Skeletal muscle satellite cell (primary cell): Measurements from ENCODE around the gene CRISPLD2.
"Not testable (repeated sequence)": the region's sequence is repeated elsewhere in the genome, so short reads cannot be mapped to it uniquely, and the experiment has no call there.

ENCODE experiments used
- H3K27me3 ChIP-seq: 2 replicates; pipeline ENCODE4 v1.7.0; 2013; ENCODE audit warnings: low read length; ENCODE audit not compliant: control insufficient read depth, insufficient read depth
- H3K36me3 ChIP-seq: 2 replicates; pipeline ENCODE4 v1.7.0; 2013; ENCODE audit warnings: mild to moderate bottlenecking, control low read depth, low read length; ENCODE audit not compliant: insufficient read depth
- H3K4me1 ChIP-seq: 2 replicates; pipeline ENCODE4 v1.7.0; 2013; ENCODE audit warnings: low read length; ENCODE audit not compliant: control insufficient read depth, insufficient read depth
- H3K4me2 ChIP-seq: 2 replicates; pipeline ENCODE4 v1.7.0; 2013; ENCODE audit warnings: mild to moderate bottlenecking, low read length
- H3K4me3 ChIP-seq: 2 replicates; pipeline ENCODE4 v1.7.0; 2013; ENCODE audit warnings: low read length
- H3K9ac ChIP-seq: 2 replicates; pipeline ENCODE4 v1.7.0; 2013; ENCODE audit warnings: mild to moderate bottlenecking, low read depth, low read length, moderate library complexity
- H3K9me3 ChIP-seq: replicated peaks from 2 replicates; pipeline ENCODE4 v1.7.0; 2013; ENCODE audit warnings: mild to moderate bottlenecking, control low read depth, low read length

Gene CRISPLD2

DNA sequence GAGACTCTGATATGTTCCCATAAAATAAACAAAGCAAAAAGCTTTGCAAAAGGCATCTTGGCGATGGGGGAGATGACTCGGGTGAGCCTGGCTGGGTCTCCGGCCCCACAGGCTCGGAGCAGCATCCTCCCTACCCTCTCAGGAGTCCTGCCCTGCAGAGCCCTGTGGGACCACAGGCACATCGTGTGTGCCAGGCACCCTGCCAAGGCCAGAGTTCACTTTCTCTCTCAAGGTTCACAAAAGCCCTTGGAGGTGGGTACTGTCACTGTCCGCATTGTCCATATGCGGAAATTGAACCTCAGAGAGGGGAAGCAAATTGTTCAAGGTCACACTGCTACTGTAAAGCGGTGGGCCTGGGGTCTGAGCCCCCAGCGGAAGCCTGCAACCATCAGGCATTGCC is 48.5 kb downstream of the CRISPLD2 start:
- H3K9me3 ChIP-seq = no peaks in the 10 kb centered on the region
- H3K4me1 ChIP-seq = no peaks in the 10 kb centered on the region
- no peak overlapping the region for H3K9ac ChIP-seq
- H3K4me2 ChIP-seq = no peak overlapping the region
- peaks cover 37% of the 10 kb centered on the region for H3K36me3 ChIP-seq
- no peak overlapping the region for H3K4me3 ChIP-seq
- H3K27me3 ChIP-seq = no peaks in the 10 kb centered on the region

DNA sequence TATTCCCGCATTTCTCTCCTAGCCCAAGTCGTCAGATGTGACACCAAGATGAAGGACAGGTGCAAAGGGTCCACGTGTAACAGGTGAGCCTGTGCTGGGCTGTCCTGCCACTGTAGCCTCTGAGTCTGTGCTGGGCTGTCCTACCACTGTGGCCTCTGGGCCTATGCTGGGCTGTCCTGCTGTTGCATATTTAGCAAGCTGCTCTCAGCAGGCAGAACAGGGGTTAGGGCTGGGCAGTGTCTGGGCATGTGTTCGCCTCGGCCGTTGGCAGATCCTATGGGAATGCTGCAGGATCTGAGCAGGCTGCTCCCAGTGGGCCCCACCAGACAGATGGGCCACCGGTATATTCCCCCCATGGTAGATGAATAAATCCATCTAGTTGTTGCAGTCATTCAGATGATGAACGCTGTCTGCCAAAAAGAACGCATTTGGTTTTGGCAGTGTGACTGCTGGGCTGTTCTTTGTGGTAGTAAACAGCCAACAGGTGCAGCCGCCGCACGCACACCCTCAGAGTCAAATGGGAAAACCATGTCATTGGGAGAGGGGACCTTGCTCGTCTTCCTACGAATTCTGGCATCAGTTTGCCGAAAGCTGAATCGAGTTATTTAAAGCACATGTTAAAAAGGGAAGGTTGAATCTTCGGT is 49.2 kb downstream of the CRISPLD2 start:
- Histone ChIP-seq H3K4me3 (no peak overlapping the region), H3K9ac (no peak overlapping the region), H3K27me3 (no peaks in the 10 kb centered on the region), H3K9me3 (no peaks in the 10 kb centered on the region), H3K4me1 (no peaks in the 10 kb centered on the region), H3K36me3 (peaks cover 42% of the 10 kb centered on the region), H3K4me2 (no peak overlapping the region)

DNA sequence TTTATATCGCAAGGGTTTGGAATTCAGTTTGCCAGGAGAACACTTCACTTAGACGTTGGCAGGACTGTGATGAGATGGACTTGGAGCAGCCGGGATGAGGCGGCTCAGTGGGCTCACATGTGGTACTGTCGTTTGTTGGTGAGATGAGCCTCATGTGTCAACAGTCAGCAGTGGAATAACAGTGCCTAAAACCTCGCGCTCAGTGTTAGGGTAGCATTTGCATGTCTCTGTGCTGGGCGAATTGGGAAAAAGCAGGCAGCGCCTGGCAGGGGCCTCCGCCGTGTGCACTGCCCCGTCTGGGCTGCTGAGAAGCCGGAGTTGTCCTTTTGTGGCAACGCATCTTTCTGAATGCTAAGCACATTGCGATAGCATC is 49.7 kb downstream of the CRISPLD2 start:
- no peaks in the 10 kb centered on the region for H3K4me1 ChIP-seq
- no peaks in the 10 kb centered on the region for H3K9me3 ChIP-seq
- H3K27me3 ChIP-seq = no peaks in the 10 kb centered on the region
- H3K9ac ChIP-seq = no peak overlapping the region
- H3K4me2 ChIP-seq = no peak overlapping the region
- H3K4me3 ChIP-seq = no peak overlapping the region
- H3K36me3 ChIP-seq = peaks cover 47% of the 10 kb centered on the region

GRCh38 chr16:84872971-84873370 is 53.2 kb downstream of the CRISPLD2 start:
- not testable (repeated sequence) for H3K4me3 ChIP-seq, H3K27me3 ChIP-seq, H3K9ac ChIP-seq, H3K9me3 ChIP-seq, H3K4me1 ChIP-seq, H3K4me2 ChIP-seq
- peaks cover 49% of the 10 kb centered on the region for H3K36me3 ChIP-seq

- H3K27me3 ChIP-seq = no peaks in the 10 kb centered on the region
- H3K4me1 ChIP-seq = no peaks in the 10 kb centered on the region
- no peaks in the 10 kb centered on the region for H3K9me3 ChIP-seq
- H3K36me3 ChIP-seq = peaks cover 46% of the 10 kb centered on the region
- no peak overlapping the region for H3K4me2 ChIP-seq
- H3K9ac ChIP-seq = no peak overlapping the region
- no peak overlapping the region for H3K4me3 ChIP-seq
These were observed 54.2 kb downstream of the CRISPLD2 start for GRCh38 chr16:84874004-84874435.

DNA sequence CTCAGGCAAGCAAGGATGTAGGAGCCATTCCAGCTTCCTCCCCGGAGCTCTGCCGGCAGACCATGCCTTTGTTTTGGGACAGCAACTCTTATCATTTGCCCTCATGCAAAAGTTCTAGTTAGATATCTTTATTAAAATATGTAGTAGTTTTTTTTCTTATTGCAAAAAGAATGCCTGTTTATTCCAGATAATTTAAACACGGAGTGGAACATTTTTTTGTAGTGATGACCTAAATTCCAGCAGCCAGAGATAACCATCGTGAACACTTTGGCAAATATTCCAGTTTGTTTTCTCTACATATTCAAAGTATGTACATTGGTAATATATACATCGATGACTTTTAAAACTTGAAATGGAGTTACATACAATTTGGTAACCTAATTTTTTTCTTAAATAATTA is 54.8 kb downstream of the CRISPLD2 start:
- Histone ChIP-seq H3K9ac (no peak overlapping the region), H3K27me3 (no peaks in the 10 kb centered on the region), H3K36me3 (peaks cover 40% of the 10 kb centered on the region)

GRCh38 chr16:84874983-84875382 is 55.2 kb downstream of the CRISPLD2 start:
- H3K9me3 ChIP-seq = no peaks in the 10 kb centered on the region
- H3K9ac ChIP-seq = no peak overlapping the region
- H3K4me3 ChIP-seq = no peak overlapping the region
- H3K4me2 ChIP-seq = no peak overlapping the region
- peaks cover 42% of the 10 kb centered on the region for H3K36me3 ChIP-seq
- no peaks in the 10 kb centered on the region for H3K4me1 ChIP-seq
- no peaks in the 10 kb centered on the region for H3K27me3 ChIP-seq

More for the DNA sequence above, 54.8 kb downstream of the CRISPLD2 start:
- H3K4me2 ChIP-seq = no peak overlapping the region
- H3K9me3 ChIP-seq = no peaks in the 10 kb centered on the region
- H3K4me1 ChIP-seq = no peaks in the 10 kb centered on the region
- H3K4me3 ChIP-seq = no peak overlapping the region

DNA sequence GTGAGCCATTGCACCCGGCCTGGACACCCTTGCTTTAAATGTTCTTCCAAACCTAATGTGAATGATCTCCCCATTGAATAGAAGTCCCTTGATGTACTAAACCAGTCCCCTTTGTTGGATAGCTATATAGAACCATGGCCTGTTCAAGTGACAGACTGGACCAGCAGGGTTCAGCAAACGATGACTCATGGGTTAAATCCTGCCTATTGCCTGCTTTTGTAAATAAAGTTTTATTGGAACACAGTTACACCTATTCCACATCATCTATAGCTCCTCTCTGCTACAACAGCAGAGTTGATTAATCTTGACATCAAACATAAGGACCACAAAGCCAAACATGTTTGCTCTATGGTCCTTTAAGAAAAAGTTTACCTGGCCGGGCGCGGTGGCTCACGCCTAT is 56.1 kb downstream of the CRISPLD2 start:
- Histone ChIP-seq H3K36me3 (peaks cover 44% of the 10 kb centered on the region), H3K9ac (no peak overlapping the region), H3K4me3 (no peak overlapping the region), H3K9me3 (no peaks in the 10 kb centered on the region), H3K27me3 (no peaks in the 10 kb centered on the region), H3K4me2 (no peak overlapping the region), H3K4me1 (no peaks in the 10 kb centered on the region)

GRCh38 chr16:84876873-84877606 is 57.3 kb downstream of the CRISPLD2 start:
- Histone ChIP-seq H3K27me3 (no peaks in the 10 kb centered on the region), H3K4me2 (no peak overlapping the region), H3K9ac (no peak overlapping the region), H3K36me3 (peaks cover 49% of the 10 kb centered on the region), H3K4me3 (no peak overlapping the region), H3K9me3 (no peaks in the 10 kb centered on the region), H3K4me1 (peaks cover 7% of the 10 kb centered on the region)

GRCh38 chr16:84878770-84879169 is 59.0 kb downstream of the CRISPLD2 start:
- Histone ChIP-seq H3K4me3 (no peak overlapping the region), H3K9me3 (no peaks in the 10 kb centered on the region), H3K4me1 (peaks cover 18% of the 10 kb centered on the region), H3K36me3 (peaks cover 45% of the 10 kb centered on the region), H3K4me2 (no peak overlapping the region), H3K27me3 (no peaks in the 10 kb centered on the region), H3K9ac (no peak overlapping the region)

DNA sequence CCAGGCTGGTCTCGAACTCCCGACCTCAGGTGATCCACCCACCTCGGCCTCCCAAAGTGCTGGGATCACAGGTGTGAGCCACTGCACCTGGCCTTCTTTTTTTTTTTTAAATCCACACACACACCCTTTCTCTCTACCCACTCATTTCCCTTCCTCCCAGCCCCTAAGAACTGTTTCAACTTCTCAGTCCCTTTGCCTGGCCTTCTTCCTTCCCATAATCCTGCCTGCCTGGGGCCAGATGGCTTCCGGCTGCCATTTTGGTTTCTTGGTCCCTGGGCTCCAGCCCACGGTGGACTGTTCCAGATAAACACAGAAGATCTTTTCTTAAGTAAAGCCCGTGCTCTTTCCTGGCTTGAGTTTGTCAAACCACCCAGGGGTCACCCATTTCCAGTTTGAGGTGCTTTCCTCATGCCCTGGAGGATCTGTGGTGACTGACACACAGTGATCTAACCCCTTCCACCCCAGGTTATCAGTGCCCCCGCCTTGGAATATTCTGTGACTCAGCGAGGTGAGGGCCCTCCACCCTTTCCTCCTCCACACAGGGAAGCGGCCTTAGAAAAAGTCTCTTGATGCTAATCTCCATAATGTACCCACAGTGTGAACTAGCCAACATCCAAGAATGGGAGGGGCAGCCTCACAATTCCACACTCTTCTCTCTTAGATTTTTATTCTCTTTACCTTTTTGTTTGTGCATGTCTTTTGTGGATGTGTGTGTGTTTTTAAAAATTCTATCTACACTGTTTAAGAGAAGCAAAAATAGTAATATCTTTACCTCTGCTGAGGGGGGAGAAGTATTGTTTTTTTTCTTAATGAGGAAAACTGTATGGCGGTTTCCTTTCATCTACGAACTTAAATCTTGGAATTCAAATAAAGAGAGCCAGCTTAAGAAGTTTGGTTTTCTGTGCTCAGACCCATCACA is 60.0 kb downstream of the CRISPLD2 start:
- no peaks in the 10 kb centered on the region for H3K9me3 ChIP-seq
- no peak overlapping the region for H3K4me2 ChIP-seq
- H3K36me3 ChIP-seq = peaks cover 39% of the 10 kb centered on the region
- no peak overlapping the region for H3K4me3 ChIP-seq
- no peak overlapping the region for H3K9ac ChIP-seq
- H3K27me3 ChIP-seq = no peaks in the 10 kb centered on the region
- peaks cover 27% of the 10 kb centered on the region for H3K4me1 ChIP-seq
